Prostate gland (tissue), 2 donors: Measurements from ENCODE around the gene PGM5.

Experiments
- POLR2A ChIP-seq: fragments of 450-650 bp; IDR thresholded peaks from one replicate; pipeline ENCODE4 v1.6.1; 2016; ENCODE audit warnings: antibody characterized with exemption, mild to moderate bottlenecking
- POLR2AphosphoS5 ChIP-seq: sonication (generic); formaldehyde crosslinking; IDR thresholded peaks from one replicate; pipeline ENCODE4 v1.6.1; 2017; ENCODE audit warnings: antibody characterized with exemption
- TF ChIP-seq, protein P1 (sequence below), 4 experiments: fragments of 200-600 bp in 2 of 4; fragments of 450-650 bp in 2 of 4; sonication (generic) in 2 of 4; IDR thresholded peaks; 1 replicate in 3 of 4; 2 replicates in 1 of 4; pipeline ENCODE4 v1.5.1; 2016 to 2019; ENCODE audit warnings: antibody characterized with exemption in 4 of 4, mild to moderate bottlenecking in 2 of 4, moderate library complexity in 2 of 4

DNA sequence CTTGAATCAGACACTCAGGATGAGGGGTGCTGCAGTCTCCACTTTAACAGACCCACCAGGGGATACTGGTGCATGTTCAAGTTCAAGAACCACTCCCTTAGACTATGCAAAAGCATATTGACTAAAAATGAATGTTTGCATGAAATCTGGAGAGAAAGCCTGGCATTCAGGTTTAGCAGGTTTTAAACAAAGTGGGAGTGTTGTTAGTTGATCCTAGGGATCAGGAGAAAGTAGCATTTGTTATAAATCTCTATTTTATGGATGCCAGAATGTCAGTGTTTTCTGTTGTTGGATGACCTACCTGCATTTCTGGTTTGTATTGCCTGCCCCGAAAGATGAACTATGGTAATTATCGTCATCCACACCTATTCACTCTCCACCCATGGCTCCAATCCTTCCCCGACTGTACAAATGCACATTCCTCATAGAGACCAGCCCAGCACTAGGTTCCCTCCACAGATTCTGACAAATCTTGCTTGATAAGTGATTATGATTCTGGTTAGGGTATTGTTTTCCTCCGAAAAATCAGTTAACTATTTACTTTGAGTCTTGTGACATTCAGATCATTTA lies 167.0 kb downstream of the PGM5 start:
- TF ChIP-seq, protein P1, sequence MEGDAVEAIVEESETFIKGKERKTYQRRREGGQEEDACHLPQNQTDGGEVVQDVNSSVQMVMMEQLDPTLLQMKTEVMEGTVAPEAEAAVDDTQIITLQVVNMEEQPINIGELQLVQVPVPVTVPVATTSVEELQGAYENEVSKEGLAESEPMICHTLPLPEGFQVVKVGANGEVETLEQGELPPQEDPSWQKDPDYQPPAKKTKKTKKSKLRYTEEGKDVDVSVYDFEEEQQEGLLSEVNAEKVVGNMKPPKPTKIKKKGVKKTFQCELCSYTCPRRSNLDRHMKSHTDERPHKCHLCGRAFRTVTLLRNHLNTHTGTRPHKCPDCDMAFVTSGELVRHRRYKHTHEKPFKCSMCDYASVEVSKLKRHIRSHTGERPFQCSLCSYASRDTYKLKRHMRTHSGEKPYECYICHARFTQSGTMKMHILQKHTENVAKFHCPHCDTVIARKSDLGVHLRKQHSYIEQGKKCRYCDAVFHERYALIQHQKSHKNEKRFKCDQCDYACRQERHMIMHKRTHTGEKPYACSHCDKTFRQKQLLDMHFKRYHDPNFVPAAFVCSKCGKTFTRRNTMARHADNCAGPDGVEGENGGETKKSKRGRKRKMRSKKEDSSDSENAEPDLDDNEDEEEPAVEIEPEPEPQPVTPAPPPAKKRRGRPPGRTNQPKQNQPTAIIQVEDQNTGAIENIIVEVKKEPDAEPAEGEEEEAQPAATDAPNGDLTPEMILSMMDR (IDR thresholded peaks at IDR 0.05) = no peak
- TF ChIP-seq POLR2AphosphoS5 (no peak), POLR2A (no peak)
